ENCODE results near the gene NCF2.

NCF2 gene

DNA sequence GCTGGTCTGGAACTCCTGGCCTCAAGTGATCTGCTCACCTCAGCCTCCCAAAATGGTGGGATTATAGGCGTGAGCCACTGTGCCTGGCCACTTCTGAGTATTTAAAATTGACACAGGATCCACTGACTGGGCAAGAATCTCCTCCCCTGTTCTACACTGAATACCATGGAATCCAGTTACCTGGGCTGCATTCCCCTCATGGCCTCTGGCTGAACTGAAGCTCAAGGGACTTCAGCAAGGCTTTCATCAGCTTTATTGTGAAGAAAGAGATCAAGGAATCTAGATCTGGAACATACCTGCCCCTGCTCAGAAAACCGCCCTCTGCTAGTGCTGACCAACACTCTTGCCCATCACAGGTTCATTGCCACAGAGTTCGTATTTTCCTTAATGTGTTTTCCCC lies 20.5 kb downstream of the NCF2 start:
- no peak overlapping the region for H3K27ac Mint-ChIP-seq
- no peaks in the 10 kb centered on the region for H3K9me3 Mint-ChIP-seq
- H3K4me3 Mint-ChIP-seq, result no peak overlapping the region
- H3K27me3 Mint-ChIP-seq, result peaks cover 0 to 23% of the 10 kb centered on the region in 2 donors
- H3K4me1 Mint-ChIP-seq (ENCODE audit: low read depth in 2 of 2), result peaks cover 0 to 5% of the 10 kb centered on the region in 2 donors
- DNase-seq (no peak), ATAC-seq (replicated peaks) (no peak)
- peaks cover 6% of the 10 kb centered on the region for H3K36me3 Mint-ChIP-seq (ENCODE audit: insufficient read depth)

DNA sequence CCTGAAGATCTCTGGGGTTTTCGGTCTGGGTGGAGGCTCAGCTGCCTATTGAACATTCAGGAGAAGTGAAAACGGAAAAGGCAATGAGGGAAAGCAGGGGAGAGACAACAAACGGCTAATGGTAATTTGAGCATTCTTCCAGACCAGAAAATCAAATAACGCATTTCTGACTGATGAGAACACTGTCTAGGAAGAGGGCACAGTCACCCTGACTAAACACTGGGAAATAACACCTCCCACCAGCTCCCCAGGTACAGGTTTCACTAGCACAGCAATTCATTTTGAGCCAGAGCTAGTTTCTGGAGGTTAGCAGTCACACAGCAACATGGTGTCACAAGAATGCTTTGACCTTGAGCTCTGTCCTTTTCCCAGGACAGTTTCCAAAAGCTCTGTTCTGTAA lies 21.1 kb downstream of the NCF2 start:
- ATAC-seq (replicated peaks), result no peak
- H3K27ac Mint-ChIP-seq, result no peak overlapping the region

DNA sequence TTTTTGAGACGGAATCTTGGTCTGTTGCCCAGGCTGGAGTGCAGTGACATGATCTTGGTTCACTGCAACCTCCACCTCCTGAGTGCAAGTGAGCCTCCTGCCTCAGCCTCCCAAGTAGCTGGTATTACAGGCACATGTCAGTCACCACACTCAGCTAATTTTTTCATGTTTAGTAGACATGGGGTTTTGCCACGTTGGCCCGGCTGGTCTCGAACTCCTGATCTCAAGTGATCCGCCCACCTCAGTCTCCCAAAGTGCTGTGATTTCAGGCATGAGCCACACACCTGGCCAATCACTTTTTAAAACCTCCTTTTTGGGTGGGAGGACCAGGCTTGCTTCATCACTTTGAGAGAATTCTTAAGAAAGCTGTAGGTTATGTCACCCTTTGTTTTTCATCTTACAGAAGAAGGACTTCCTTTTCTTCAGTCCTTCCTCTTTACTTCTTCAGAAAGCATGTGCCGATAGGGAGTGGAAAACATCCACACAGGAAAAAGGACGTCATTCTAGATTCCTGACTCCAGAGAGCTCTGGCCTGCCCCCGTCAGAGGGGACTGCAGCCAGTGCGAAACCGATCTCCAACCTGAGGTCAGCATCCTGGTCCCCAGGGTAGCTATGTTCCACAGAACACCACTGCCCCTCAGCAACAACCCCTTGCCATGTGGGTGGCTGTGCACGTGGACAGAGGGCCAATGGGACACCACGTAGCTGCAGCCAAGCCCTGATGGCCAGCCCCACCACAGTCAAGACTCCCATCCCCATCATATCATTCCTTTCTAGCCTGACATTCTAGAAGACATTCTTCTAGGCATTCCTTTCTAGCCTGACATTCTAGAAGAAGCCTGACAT lies 21.9 kb downstream of the NCF2 start:
- Mint-ChIP-seq H3K9me3 (no peaks in the 10 kb centered on the region), H3K4me3 (no peak overlapping the region), H3K27me3 (peaks cover 0 to 22% of the 10 kb centered on the region in 2 donors), H3K4me1 (ENCODE audit: low read depth in 2 of 2) (peaks cover 0 to 5% of the 10 kb centered on the region in 2 donors), H3K36me3 (ENCODE audit: insufficient read depth) (peaks cover 6% of the 10 kb centered on the region), H3K27ac (no peak overlapping the region)
- ATAC-seq (replicated peaks), result no peak
- DNase-seq, result no peak

More for the DNA sequence above, 21.1 kb downstream of the NCF2 start:
- Mint-ChIP-seq H3K36me3 (ENCODE audit: insufficient read depth) (peaks cover 6% of the 10 kb centered on the region), H3K4me3 (no peak overlapping the region), H3K4me1 (ENCODE audit: low read depth in 2 of 2) (peaks cover 0 to 5% of the 10 kb centered on the region in 2 donors), H3K9me3 (no peaks in the 10 kb centered on the region), H3K27me3 (peaks cover 0 to 23% of the 10 kb centered on the region in 2 donors)
- DNase-seq, result no peak

DNA sequence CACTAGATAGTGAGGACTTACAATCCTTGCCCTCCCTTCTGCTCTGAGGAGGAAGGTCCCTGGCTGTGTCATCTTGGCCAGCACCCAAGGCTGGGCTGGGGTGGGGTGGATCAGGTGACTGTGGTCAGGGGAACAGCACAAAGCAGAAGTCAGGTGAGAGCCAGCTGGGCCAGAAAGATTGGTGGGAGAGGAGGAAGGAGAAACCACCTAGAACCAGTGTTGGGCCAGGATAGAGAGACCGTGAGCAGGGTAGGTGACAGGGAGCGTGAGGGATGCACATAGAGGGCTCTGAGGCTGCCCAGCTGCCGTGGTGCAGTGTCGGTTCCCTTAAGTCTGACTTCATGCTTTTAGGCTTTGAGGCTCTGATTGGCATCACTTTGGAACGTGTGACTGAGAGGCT lies 22.7 kb downstream of the NCF2 start:
- H3K36me3 Mint-ChIP-seq (ENCODE audit: insufficient read depth), result peaks cover 5% of the 10 kb centered on the region
- DNase-seq (no peak), ATAC-seq (replicated peaks) (peak; percentile 22)
- H3K4me1 Mint-ChIP-seq (ENCODE audit: low read depth in 2 of 2), result peaks cover 0 to 5% of the 10 kb centered on the region in 2 donors
- H3K4me3 Mint-ChIP-seq, result no peak overlapping the region
- peaks cover 0 to 14% of the 10 kb centered on the region in 2 donors for H3K27me3 Mint-ChIP-seq
- no peak overlapping the region for H3K27ac Mint-ChIP-seq
- no peaks in the 10 kb centered on the region for H3K9me3 Mint-ChIP-seq

DNA sequence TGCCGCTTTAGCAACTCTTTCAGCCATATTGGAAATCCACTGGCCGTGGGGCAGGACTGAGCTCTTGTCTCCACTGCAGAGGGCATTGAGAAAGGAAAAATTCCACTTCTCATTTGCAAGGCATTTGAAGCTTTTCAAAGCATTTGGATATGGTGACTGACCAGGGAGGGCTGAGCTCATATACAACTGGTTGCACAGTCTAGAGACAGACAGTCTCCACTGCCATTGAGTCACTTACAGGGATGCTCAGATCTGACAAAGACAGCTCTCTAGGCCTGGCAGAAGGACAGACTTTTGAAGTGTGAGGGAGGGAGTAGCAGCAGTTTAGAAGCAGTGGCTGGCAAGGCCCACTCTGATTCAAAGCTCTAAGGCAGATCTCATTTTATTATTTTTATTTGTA lies 24.2 kb downstream of the NCF2 start:
- Mint-ChIP-seq H3K27me3 (peaks cover 0 to 6% of the 10 kb centered on the region in 2 donors), H3K4me3 (no peak overlapping the region), H3K9me3 (no peaks in the 10 kb centered on the region), H3K4me1 (ENCODE audit: low read depth in 2 of 2) (peaks cover 0 to 5% of the 10 kb centered on the region in 2 donors), H3K27ac (no peak overlapping the region), H3K36me3 (ENCODE audit: insufficient read depth) (peaks cover 3% of the 10 kb centered on the region)
- no peak for DNase-seq
- no peak for ATAC-seq (replicated peaks)

DNA sequence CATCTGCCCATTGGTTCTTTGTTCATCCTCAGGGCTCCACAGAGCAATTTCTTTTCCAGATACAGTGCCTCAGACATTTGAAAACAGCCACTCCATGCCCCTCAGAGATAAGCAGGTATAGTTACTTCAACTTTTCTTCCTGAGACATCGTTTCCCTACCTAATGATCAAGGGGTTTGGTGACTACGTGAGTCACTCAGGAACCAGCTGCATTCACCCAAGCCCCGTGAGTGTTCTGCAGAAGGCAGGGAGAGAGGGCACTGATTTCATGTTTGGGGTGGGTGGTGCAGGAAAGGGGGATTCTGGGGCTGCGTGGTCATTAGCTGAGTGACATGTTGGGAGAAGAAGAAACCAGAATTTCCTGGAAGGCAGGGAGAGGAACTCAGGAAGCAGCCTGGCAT lies 25.0 kb downstream of the NCF2 start:
- H3K4me1 Mint-ChIP-seq (ENCODE audit: low read depth in 2 of 2), result peaks cover 0 to 5% of the 10 kb centered on the region in 2 donors
- H3K4me3 Mint-ChIP-seq, result no peak overlapping the region

DNA sequence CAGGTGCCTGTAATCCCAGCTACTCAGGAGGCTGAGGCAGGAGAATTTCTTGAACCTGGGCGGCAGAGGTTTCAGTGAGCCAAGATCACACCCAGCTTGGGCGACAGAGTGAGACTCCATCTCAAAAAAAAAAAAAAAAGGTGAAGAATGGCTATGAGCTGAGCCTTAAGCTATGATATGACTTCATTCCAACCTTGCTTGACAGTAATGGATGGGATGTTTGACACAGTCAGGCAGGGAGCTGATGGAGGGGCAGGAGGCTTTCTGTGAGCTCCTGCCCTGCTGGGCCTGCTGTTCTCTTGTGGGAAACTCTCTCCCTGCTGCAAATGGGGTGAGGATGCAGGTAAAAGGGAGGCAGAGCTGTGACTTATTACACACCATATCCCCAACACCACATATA lies 27.6 kb downstream of the NCF2 start:
- peak overlapping the region in 1 of 2 donors; percentile 6 for H3K27ac Mint-ChIP-seq
- no peak for DNase-seq
- H3K4me1 Mint-ChIP-seq (ENCODE audit: low read depth in 2 of 2), result peaks cover 0 to 5% of the 10 kb centered on the region in 2 donors

More for the DNA sequence above, 25.0 kb downstream of the NCF2 start:
- DNase-seq, result no peak
- H3K27me3 Mint-ChIP-seq, result peaks cover 0 to 6% of the 10 kb centered on the region in 2 donors
- peaks cover 3% of the 10 kb centered on the region for H3K36me3 Mint-ChIP-seq (ENCODE audit: insufficient read depth)
- no peaks in the 10 kb centered on the region for H3K9me3 Mint-ChIP-seq
- no peak overlapping the region for H3K27ac Mint-ChIP-seq
- no peak for ATAC-seq (replicated peaks)

DNA sequence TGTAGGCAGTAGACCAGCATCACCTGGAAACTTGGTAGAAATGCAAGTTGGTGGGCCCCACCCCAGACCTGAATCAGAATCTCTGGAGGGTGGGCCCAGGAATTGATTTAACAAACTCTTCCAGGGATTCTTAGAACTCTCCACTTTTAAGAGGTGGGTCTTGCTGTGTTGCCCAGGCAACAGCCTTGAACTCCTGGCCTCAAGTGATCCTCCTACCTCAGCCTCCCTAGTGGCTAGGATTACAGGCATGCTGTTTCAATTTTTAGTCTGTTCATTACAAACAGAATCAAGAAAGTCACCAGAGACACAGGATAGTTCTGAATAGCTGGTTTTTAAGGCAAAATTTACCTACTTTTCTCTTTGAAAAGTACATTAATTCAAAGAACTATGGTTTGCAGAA lies 31.2 kb downstream of the NCF2 start:
- H3K27me3 Mint-ChIP-seq, result no peaks in the 10 kb centered on the region
- no peak for ATAC-seq (replicated peaks)
- H3K4me3 Mint-ChIP-seq, result no peak overlapping the region
- no peak overlapping the region for H3K27ac Mint-ChIP-seq
- no peak for DNase-seq
- H3K36me3 Mint-ChIP-seq (ENCODE audit: insufficient read depth), result peaks cover 3% of the 10 kb centered on the region
- H3K4me1 Mint-ChIP-seq (ENCODE audit: low read depth in 2 of 2), result no peaks in the 10 kb centered on the region
- no peaks in the 10 kb centered on the region for H3K9me3 Mint-ChIP-seq

More for the DNA sequence above, 27.6 kb downstream of the NCF2 start:
- Mint-ChIP-seq H3K9me3 (no peaks in the 10 kb centered on the region), H3K36me3 (ENCODE audit: insufficient read depth) (peaks cover 5% of the 10 kb centered on the region), H3K27me3 (no peaks in the 10 kb centered on the region), H3K4me3 (no peak overlapping the region)
- no peak for ATAC-seq (replicated peaks)

DNA sequence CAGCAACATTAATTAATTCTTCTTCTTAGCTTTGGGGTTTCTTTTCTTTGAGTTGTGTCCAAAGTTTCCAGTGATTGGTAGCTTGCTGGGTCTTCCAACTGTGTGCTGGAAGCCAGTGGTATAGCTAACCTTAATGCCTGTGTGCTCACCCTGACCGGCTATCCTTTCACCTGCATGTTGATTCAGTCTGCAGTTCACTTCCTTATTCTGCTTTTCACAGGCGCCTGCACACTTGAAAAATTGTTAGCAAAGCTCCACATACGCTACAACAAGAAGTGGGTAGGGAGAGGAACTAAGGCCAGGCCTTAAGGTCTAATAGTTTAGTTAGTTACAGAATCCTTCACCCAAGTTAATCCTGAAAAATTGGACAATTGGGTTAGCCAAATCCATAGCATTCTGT lies 35.7 kb downstream of the NCF2 start:
- peaks cover 31% of the 10 kb centered on the region for H3K36me3 Mint-ChIP-seq (ENCODE audit: insufficient read depth)
- ATAC-seq (replicated peaks), result no peak

DNA sequence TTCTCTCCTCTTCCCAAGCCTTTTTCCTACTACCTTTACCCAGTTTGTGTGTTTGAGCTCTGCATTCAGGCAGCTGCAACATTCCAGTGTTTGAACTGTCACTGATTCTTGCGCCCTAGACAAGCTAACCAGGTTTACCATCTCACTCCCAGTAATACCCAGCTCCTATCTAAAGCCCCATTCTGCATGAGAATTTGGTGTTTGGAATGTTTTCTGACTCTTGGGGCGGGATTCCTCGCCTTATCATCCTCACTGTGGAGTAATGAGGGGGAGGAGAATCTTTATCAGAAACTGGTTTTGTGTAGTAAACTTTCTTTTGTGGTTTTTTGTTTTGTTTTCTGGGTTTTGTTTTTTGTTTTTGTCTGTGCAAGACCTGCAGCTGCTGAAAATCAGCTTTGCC lies 36.5 kb downstream of the NCF2 start:
- Mint-ChIP-seq H3K27ac (peak overlapping the region in 1 of 2 donors; percentile 28), H3K36me3 (ENCODE audit: insufficient read depth) (peaks cover 38% of the 10 kb centered on the region), H3K9me3 (no peaks in the 10 kb centered on the region)

More for the DNA sequence above, 35.7 kb downstream of the NCF2 start:
- no peaks in the 10 kb centered on the region for H3K9me3 Mint-ChIP-seq
- H3K4me1 Mint-ChIP-seq (ENCODE audit: low read depth in 2 of 2), result no peaks in the 10 kb centered on the region
- no peak for DNase-seq
- H3K27me3 Mint-ChIP-seq, result no peaks in the 10 kb centered on the region
- no peak overlapping the region for H3K4me3 Mint-ChIP-seq
- peak overlapping the region in 1 of 2 donors; percentile 35 for H3K27ac Mint-ChIP-seq

DNA sequence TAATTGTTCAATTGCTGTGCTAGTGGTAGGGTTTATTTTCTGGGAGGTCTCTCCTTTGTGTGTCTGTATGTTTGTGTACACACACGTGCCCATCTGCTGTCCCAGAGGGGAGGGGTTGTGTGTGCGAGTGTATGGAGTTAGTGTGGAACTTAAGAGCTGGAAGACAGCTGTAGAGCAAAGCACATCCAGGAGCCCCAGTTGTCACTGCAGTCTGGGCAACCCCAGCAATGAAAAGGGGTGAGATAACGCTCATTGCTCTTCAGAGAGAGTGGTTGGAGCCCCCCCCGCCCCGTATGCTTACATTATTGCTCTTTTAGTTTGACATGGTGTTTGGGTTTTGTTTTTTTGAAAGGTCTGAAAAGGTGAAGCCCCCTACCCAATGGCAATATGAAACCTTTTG lies 36.9 kb downstream of the NCF2 start:
- ATAC-seq (replicated peaks) (no peak), DNase-seq (no peak)
- Mint-ChIP-seq H3K4me1 (ENCODE audit: low read depth in 2 of 2) (no peaks in the 10 kb centered on the region), H3K4me3 (no peak overlapping the region), H3K9me3 (no peaks in the 10 kb centered on the region), H3K27ac (peak overlapping the region in 1 of 2 donors; percentile 84), H3K36me3 (ENCODE audit: insufficient read depth) (peaks cover 40% of the 10 kb centered on the region), H3K27me3 (no peaks in the 10 kb centered on the region)

More for the DNA sequence above, 36.5 kb downstream of the NCF2 start:
- ATAC-seq (replicated peaks), result no peak
- Mint-ChIP-seq H3K27me3 (no peaks in the 10 kb centered on the region), H3K4me1 (ENCODE audit: low read depth in 2 of 2) (no peaks in the 10 kb centered on the region), H3K4me3 (no peak overlapping the region)
- DNase-seq, result no peak

DNA sequence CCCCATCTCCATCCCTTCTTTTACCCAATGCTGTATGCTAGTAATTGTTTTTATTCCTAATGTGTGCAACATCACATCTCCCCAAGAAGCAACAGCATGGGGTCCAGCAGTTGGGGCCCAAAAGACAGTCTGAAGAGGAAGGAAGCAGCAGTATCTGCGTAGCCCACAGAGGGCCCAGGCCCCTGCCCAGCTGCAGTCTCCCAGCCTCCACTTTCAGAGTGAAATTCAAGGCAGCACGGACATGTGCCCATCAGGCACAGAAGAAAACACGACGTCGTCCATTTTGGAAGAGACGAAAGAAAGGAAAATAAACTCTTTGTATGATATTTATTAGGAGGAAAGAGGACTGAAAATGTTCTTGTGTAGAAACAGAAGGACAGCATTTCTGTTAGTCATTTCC lies 37.4 kb downstream of the NCF2 start:
- Mint-ChIP-seq H3K36me3 (ENCODE audit: insufficient read depth) (peaks cover 42% of the 10 kb centered on the region), H3K27ac (peak overlapping the region in 1 of 2 donors; percentile 84), H3K9me3 (no peaks in the 10 kb centered on the region), H3K4me1 (ENCODE audit: low read depth in 2 of 2) (no peaks in the 10 kb centered on the region), H3K4me3 (no peak overlapping the region), H3K27me3 (no peaks in the 10 kb centered on the region)
- DNase-seq (no peak), ATAC-seq (replicated peaks) (no peak)

DNA sequence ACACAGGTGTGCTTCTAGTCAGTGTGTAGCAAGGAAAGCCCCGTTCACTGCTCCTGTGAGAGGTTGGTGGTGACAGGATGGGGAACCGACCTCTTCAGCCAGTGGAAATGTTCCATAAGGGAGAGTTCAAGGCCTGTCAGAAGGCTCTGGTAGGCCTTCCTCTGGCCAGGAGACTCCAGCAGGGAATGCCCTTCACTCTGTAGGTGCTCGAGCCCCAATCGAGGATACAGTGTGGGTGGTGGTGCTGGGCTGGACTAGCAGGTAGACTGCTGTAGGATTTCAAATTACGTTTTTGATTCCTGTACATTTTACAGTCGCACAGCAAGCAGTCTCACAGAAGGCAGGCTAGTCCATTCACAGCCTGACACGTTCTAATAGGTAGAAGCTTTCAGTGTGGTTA lies 37.8 kb downstream of the NCF2 start:
- no peak overlapping the region for H3K4me3 Mint-ChIP-seq
- peak overlapping the region in 1 of 2 donors; percentile 84 for H3K27ac Mint-ChIP-seq
- ATAC-seq (replicated peaks), result no peak
- peaks cover 42% of the 10 kb centered on the region for H3K36me3 Mint-ChIP-seq (ENCODE audit: insufficient read depth)
- no peak for DNase-seq
- no peaks in the 10 kb centered on the region for H3K9me3 Mint-ChIP-seq
- H3K27me3 Mint-ChIP-seq, result no peaks in the 10 kb centered on the region
- no peaks in the 10 kb centered on the region for H3K4me1 Mint-ChIP-seq (ENCODE audit: low read depth in 2 of 2)

DNA sequence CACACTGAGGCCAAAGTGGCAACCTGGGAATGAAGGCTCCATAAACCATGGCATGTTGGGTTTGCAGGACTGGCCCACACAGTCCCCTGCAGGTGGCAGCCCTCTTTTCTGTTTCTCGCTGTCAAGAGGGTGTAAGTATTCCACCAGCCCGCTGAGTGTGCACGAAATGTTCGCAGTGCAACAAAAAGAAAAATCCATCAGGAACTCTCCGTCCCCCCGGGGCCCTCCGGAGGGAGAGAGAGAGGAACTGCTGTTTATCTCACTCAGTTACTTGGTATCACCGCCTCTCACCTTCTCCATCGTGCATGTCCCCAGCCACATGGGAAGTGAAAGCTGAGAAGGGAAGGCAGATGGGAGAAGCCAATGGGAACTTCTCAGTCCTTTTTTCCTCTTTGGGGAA lies 38.3 kb downstream of the NCF2 start:
- DNase-seq, result no peak
- Mint-ChIP-seq H3K27ac (peak overlapping the region in 1 of 2 donors; percentile 12), H3K27me3 (no peaks in the 10 kb centered on the region), H3K36me3 (ENCODE audit: insufficient read depth) (peaks cover 47% of the 10 kb centered on the region), H3K4me3 (no peak overlapping the region), H3K4me1 (ENCODE audit: low read depth in 2 of 2) (no peaks in the 10 kb centered on the region), H3K9me3 (no peaks in the 10 kb centered on the region)
- ATAC-seq (replicated peaks), result no peak

All from effector memory CD8-positive, alpha-beta T cell (primary cell).